BLaER1 (cell line): ENCODE results near the gene NUB1.
A peak's percentile ranks its signal among the peaks of the same experiment; 100 is the strongest.

Experiments used
- H3K27ac ChIP-seq: shearing (Covaris generic); formaldehyde crosslinking; 2 replicates; pipeline ENCODE4 v1.8.1; 2022
- H3K27me3 ChIP-seq: shearing (Covaris generic); formaldehyde crosslinking; 2 replicates; pipeline ENCODE4 v1.8.1; 2022
- H3K36me3 ChIP-seq: shearing (Covaris generic); formaldehyde crosslinking; 2 replicates; pipeline ENCODE4 v1.8.1; 2022
- H3K4me1 ChIP-seq: shearing (Covaris generic); formaldehyde crosslinking; 2 replicates; pipeline ENCODE4 v1.8.1; 2022
- H3K4me2 ChIP-seq: shearing (Covaris generic); formaldehyde crosslinking; 2 replicates; pipeline ENCODE4 v1.8.1; 2022
- H3K4me3 ChIP-seq: shearing (Covaris generic); formaldehyde crosslinking; 2 replicates; pipeline ENCODE4 v1.8.1; 2022
- H3K9ac ChIP-seq: shearing (Covaris generic); formaldehyde crosslinking; 2 replicates; pipeline ENCODE4 v1.8.1; 2022
- H3K9me3 ChIP-seq: shearing (Covaris generic); formaldehyde crosslinking; 2 replicates; pipeline ENCODE4 v1.8.1; 2022
- H4K20me1 ChIP-seq: shearing (Covaris generic); formaldehyde crosslinking; 2 replicates; pipeline ENCODE4 v1.8.1; 2022
- Cebpa-rat ChIP-seq: shearing (Covaris generic); IDR thresholded peaks from 2 replicates; pipeline ENCODE4 v1.8.1; 2022

Gene NUB1

GRCh38 chr7:151380199-151381097 is 38.8 kb downstream of the NUB1 start:
- no peaks in the 10 kb centered on the region for H3K9me3 ChIP-seq
- H3K9ac ChIP-seq, result peak overlapping the region; percentile 39
- TF ChIP-seq Cebpa-rat, result no peak
- H3K27ac ChIP-seq, result no peak overlapping the region
- H3K4me1 ChIP-seq, result peaks cover 32% of the 10 kb centered on the region
- H3K4me3 ChIP-seq, result peak overlapping the region; percentile 66
- H3K27me3 ChIP-seq, result peaks cover 52% of the 10 kb centered on the region
- H3K4me2 ChIP-seq, result peak overlapping the region; percentile 98
- H4K20me1 ChIP-seq, result peaks cover 27% of the 10 kb centered on the region; the same call in 1 of the 2 replicates
- peaks cover 45% of the 10 kb centered on the region for H3K36me3 ChIP-seq

GRCh38 chr7:151381098-151381347 is 39.4 kb downstream of the NUB1 start:
- Histone ChIP-seq H4K20me1 (peaks cover 27% of the 10 kb centered on the region; the same call in 1 of the 2 replicates), H3K4me2 (peak overlapping the region; percentile 98), H3K36me3 (peaks cover 39% of the 10 kb centered on the region), H3K4me1 (peaks cover 38% of the 10 kb centered on the region), H3K27me3 (peaks cover 52% of the 10 kb centered on the region), H3K4me3 (peak overlapping the region; percentile 66), H3K9me3 (no peaks in the 10 kb centered on the region), H3K9ac (peak overlapping the region; percentile 39), H3K27ac (no peak overlapping the region)
- TF ChIP-seq Cebpa-rat, result no peak

GRCh38 chr7:151381348-151382078 is 39.9 kb downstream of the NUB1 start:
- H3K27me3 ChIP-seq, result peaks cover 52% of the 10 kb centered on the region
- H3K27ac ChIP-seq, result no peak overlapping the region
- H3K36me3 ChIP-seq, result peaks cover 34% of the 10 kb centered on the region
- H3K4me3 ChIP-seq, result peak overlapping the region; percentile 66
- no peaks in the 10 kb centered on the region for H3K9me3 ChIP-seq
- H4K20me1 ChIP-seq, result peaks cover 27% of the 10 kb centered on the region; the same call in 1 of the 2 replicates
- peak overlapping the region; percentile 39 for H3K9ac ChIP-seq
- peak overlapping the region; percentile 98 for H3K4me2 ChIP-seq
- TF ChIP-seq Cebpa-rat, result no peak
- H3K4me1 ChIP-seq, result peaks cover 43% of the 10 kb centered on the region

GRCh38 chr7:151382079-151382885 is 40.7 kb downstream of the NUB1 start:
- Histone ChIP-seq H4K20me1 (peaks cover 27% of the 10 kb centered on the region; the same call in 1 of the 2 replicates), H3K9ac (no peak overlapping the region), H3K36me3 (peaks cover 27% of the 10 kb centered on the region), H3K4me1 (peaks cover 44% of the 10 kb centered on the region), H3K27me3 (peaks cover 52% of the 10 kb centered on the region), H3K27ac (no peak overlapping the region), H3K4me3 (peak overlapping the region; percentile 66), H3K9me3 (no peaks in the 10 kb centered on the region), H3K4me2 (peak overlapping the region; percentile 98)
- no peak for TF ChIP-seq Cebpa-rat

GRCh38 chr7:151383638-151384351 is 42.2 kb downstream of the NUB1 start:
- H3K9ac ChIP-seq, result no peak overlapping the region
- no peaks in the 10 kb centered on the region for H3K9me3 ChIP-seq
- peaks cover 12% of the 10 kb centered on the region; the same call in 1 of the 2 replicates for H3K36me3 ChIP-seq
- H3K4me3 ChIP-seq, result no peak overlapping the region
- no peak overlapping the region for H3K4me2 ChIP-seq
- peaks cover 44% of the 10 kb centered on the region for H3K4me1 ChIP-seq
- peaks cover 27% of the 10 kb centered on the region; the same call in 1 of the 2 replicates for H4K20me1 ChIP-seq
- no peak overlapping the region for H3K27ac ChIP-seq
- H3K27me3 ChIP-seq, result peaks cover 52% of the 10 kb centered on the region
- TF ChIP-seq Cebpa-rat, result no peak

GRCh38 chr7:151384352-151384697 is 42.7 kb downstream of the NUB1 start:
- no peak overlapping the region for H3K27ac ChIP-seq
- H3K27me3 ChIP-seq, result peaks cover 52% of the 10 kb centered on the region
- H3K4me3 ChIP-seq, result no peak overlapping the region
- H3K9me3 ChIP-seq, result no peaks in the 10 kb centered on the region
- H3K4me2 ChIP-seq, result no peak overlapping the region
- H4K20me1 ChIP-seq, result peaks cover 27% of the 10 kb centered on the region; the same call in 1 of the 2 replicates
- no peak for TF ChIP-seq Cebpa-rat
- peaks cover 44% of the 10 kb centered on the region for H3K4me1 ChIP-seq
- peaks cover 9% of the 10 kb centered on the region; the same call in 1 of the 2 replicates for H3K36me3 ChIP-seq
- no peak overlapping the region for H3K9ac ChIP-seq

GRCh38 chr7:151384776-151385625 is 43.4 kb downstream of the NUB1 start:
- Histone ChIP-seq H3K27me3 (peaks cover 51% of the 10 kb centered on the region), H3K4me2 (no peak overlapping the region), H3K9me3 (no peaks in the 10 kb centered on the region), H3K4me3 (no peak overlapping the region), H3K4me1 (peaks cover 49% of the 10 kb centered on the region), H4K20me1 (peaks cover 21% of the 10 kb centered on the region; the same call in 1 of the 2 replicates), H3K36me3 (peaks cover 2% of the 10 kb centered on the region; the same call in 1 of the 2 replicates), H3K27ac (no peak overlapping the region), H3K9ac (no peak overlapping the region)
- TF ChIP-seq Cebpa-rat, result no peak

GRCh38 chr7:151385626-151386300 is 44.2 kb downstream of the NUB1 start:
- Histone ChIP-seq H3K4me1 (peaks cover 49% of the 10 kb centered on the region), H3K9me3 (no peaks in the 10 kb centered on the region), H3K36me3 (no peaks in the 10 kb centered on the region), H3K9ac (no peak overlapping the region), H4K20me1 (peaks cover 13% of the 10 kb centered on the region; the same call in 1 of the 2 replicates), H3K4me3 (no peak overlapping the region), H3K4me2 (peak overlapping the region; percentile 51; the same call in 1 of the 2 replicates), H3K27me3 (peaks cover 44% of the 10 kb centered on the region), H3K27ac (no peak overlapping the region)
- TF ChIP-seq Cebpa-rat, result no peak
